GM12891 (cell line): ENCODE measurements around the gene RGS19.

Source experiments
- PAX5 ChIP-seq: IDR thresholded peaks from 2 replicates; pipeline ENCODE4 v1.6.1; 2011; ENCODE audit warnings: low read length, moderate library complexity, mild to moderate bottlenecking; ENCODE audit not compliant: insufficient read depth, severe bottlenecking
- POLR2A ChIP-seq: IDR thresholded peaks from 2 replicates; pipeline ENCODE4 v1.6.1; 2011; ENCODE audit warnings: low read depth, low read length, control low read depth
- POLR2AphosphoS5 ChIP-seq: IDR thresholded peaks from 2 replicates; pipeline ENCODE4 v1.6.1; 2011; ENCODE audit warnings: low read depth, low read length, control low read depth
- POU2F2 ChIP-seq: IDR thresholded peaks from 2 replicates; pipeline ENCODE4 v1.6.1; 2011; ENCODE audit warnings: low read depth, mild to moderate bottlenecking, control low read depth, low read length, moderate library complexity
- TAF1 ChIP-seq: IDR thresholded peaks from 2 replicates; pipeline ENCODE4 v1.6.1; 2011; ENCODE audit warnings: low read depth, low read length, control low read depth

- no peak for TF ChIP-seq POLR2A
- no peak for TF ChIP-seq POLR2AphosphoS5
- no peak for TF ChIP-seq PAX5
- no peak for TF ChIP-seq TAF1
- TF ChIP-seq POU2F2: no peak
Measured at GRCh38 chr20:64041781-64042053, 37.6 kb downstream of the RGS19 start.
